LNCaP clone FGC (cell line): ENCODE data around the gene PTGES2.
"Not testable (repeated sequence)": the region's sequence is repeated elsewhere in the genome, so short reads cannot be mapped to it uniquely, and the experiment has no call there.

ENCODE experiments used
- DNase-seq: peaks from one replicate; pipeline ENCODE4 v3.0.0-alpha.2; 2011; ENCODE audit warnings: low read depth
- H3K4me3 ChIP-seq: 2 replicates; pipeline ENCODE4 v1.5.1; 2011; ENCODE audit warnings: mild to moderate bottlenecking, low read depth, low read length, control low read depth
- TF ChIP-seq, protein P1 (sequence below): IDR thresholded peaks from 2 replicates; pipeline ENCODE4 v1.5.1; 2012; ENCODE audit warnings: mild to moderate bottlenecking; ENCODE audit not compliant: control insufficient read depth, insufficient read depth; ENCODE audit errors: extremely low read depth

The PTGES2 gene

DNA sequence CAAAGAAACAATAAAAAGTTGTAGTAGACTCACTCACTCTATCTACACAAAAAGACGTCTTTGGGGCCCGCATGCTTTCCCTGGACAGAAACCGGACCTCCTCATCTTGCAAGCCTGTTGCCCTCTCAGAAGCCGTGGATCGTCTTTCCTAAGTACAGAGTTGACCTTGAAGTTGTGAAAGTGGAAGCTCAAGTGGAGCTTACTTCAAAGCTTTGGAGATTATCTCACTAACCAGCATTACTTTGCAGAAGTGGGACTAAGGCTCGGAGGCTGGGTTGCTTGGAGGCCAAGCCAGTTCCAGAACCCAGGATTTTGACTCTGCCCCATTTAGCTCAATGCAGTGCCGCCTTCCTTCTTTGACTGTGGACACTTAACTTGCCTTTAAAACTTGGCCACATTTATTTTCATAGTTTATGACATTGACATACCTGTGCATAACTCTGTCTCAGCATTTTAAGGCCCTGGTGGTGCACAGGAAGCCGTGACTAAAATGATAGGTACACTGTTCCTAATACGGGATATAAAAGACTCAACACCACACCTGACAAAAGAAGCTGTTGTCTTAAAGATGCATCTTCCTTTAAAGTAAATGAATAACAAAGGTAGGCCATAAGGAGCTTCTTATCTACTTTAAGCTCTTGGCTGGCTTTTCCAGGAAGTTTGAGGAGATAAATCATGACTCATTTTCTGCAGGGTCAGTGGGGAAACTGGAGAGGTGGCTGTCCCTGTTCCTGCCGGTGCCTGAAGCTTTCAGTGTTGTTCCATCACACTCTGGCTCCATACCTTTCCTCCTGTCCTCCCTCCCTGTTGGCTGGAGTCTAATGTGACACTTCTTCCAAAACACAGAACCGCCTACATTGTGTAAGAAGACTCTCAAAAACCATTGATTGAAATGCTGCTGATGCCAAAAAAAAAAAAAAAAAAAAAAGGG, 48.8 kb downstream of the PTGES2 start:
- DNase-seq, result peak; percentile 93
- TF ChIP-seq, protein P1, sequence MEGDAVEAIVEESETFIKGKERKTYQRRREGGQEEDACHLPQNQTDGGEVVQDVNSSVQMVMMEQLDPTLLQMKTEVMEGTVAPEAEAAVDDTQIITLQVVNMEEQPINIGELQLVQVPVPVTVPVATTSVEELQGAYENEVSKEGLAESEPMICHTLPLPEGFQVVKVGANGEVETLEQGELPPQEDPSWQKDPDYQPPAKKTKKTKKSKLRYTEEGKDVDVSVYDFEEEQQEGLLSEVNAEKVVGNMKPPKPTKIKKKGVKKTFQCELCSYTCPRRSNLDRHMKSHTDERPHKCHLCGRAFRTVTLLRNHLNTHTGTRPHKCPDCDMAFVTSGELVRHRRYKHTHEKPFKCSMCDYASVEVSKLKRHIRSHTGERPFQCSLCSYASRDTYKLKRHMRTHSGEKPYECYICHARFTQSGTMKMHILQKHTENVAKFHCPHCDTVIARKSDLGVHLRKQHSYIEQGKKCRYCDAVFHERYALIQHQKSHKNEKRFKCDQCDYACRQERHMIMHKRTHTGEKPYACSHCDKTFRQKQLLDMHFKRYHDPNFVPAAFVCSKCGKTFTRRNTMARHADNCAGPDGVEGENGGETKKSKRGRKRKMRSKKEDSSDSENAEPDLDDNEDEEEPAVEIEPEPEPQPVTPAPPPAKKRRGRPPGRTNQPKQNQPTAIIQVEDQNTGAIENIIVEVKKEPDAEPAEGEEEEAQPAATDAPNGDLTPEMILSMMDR, result no peak
- H3K4me3 ChIP-seq, result 0 out of 2 replicates have a peak overlapping the region, but pooled peaks have one; percentile 2

DNA sequence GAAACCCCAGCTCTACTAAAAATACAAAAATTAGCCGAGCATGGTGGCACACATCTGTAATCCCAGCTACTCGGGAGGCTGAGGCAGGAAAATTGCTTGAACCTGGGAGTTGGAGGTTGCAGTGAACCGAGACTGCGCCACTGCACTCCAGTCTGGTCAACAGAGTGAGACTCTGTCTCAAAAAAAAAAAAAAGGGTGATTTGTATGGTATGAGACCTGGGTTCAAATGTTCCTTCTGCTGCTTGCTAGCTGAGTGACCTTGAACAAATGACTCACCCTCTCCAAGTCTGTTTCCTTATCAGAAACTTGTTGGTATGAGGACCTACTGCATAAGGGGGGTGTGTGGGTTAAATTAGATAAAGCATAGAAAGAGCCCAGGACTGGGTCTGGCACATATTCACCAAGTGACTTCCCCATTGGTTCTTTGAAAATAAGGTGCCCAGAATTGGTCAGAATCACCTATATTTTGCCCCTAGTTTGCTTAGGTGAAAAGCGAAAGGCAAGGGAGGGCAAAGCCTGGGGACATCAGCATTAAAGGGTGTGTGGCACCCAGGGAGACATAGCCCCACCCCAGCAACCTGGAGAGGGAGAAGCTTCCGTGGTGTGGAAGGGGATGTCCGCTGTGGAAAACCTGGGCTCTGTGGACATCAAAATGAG, 49.6 kb downstream of the PTGES2 start:
- TF ChIP-seq, protein P1, result no peak
- 0 out of 2 replicates have a peak overlapping the region, but pooled peaks have one; percentile 2 for H3K4me3 ChIP-seq
- DNase-seq, result no peak

DNA sequence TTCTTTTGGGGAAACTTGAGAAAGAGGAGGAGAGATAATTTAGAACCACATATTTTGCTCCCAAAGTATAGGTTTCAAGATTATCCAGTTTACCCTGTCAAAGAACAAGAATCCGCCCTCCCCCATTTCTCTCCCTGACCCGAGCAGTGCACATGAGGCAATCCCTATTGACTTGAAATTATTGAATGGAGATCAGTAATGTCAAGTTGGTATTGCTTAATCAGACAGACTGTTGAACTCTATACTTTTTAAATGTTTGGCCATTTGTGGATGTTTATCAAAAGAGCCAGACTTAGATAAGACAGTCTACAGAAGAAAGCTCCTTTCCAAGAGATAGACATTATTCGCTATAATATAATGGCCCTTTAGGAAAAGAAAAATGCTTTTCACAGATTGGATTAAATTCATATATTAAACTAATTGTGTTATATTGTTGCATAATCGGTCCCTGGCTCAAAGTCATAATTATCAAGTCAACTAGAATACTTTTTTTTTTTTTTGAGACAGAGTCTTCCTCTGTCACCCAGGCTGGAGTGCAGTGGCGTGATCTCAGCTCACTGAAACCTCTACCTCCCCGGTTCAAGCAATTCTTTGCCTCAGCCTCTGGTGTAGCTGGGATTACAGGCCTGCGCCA, 54.2 kb downstream of the PTGES2 start:
- TF ChIP-seq, protein P1, result no peak
- DNase-seq, result no peak
- peak overlapping the region; percentile 33 for H3K4me3 ChIP-seq

DNA sequence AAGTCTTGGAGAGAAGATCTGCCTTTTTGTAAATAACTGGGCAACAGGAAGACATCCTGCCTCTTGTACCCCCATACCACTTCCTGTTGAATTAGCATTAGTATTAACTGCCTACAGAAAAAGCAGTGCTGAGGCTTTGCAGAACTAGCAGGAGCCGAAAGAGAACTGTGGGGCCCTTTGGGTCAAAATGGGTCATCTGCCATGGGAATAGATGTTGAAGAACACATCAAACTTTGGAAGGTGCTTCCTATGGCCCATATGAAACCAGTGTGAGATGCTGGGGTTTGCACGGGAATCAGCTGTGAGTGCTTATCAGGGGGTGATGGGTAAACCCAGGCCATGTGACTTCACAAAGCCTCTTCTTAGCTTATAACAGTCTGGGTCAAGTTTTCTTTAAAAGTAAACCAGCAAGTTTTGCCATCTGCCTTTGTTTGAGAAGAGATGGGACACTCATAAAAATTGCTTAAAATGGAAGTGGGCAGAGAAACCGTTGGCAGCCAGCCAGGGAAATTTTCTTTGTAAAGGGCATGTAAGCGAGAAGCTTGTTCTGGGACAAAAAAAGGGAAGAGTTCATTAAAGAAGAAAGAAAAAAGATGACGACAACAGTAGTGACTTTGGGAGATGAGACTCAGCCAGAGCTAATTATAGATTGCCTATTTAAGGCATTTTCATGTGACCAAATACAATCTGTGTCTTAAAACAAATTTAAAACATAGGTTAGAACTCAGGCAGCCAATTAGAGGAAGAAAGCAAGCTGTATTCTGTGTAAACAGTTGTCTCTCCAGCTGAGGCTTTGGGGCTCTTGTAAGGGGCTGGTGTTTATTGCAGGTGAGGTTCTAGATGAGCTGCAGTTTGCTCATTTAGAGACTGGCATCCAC, 55.1 kb downstream of the PTGES2 start:
- TF ChIP-seq, protein P1, result no peak
- H3K4me3 ChIP-seq, result peak overlapping the region; percentile 33
- peak; percentile 97 for DNase-seq

DNA sequence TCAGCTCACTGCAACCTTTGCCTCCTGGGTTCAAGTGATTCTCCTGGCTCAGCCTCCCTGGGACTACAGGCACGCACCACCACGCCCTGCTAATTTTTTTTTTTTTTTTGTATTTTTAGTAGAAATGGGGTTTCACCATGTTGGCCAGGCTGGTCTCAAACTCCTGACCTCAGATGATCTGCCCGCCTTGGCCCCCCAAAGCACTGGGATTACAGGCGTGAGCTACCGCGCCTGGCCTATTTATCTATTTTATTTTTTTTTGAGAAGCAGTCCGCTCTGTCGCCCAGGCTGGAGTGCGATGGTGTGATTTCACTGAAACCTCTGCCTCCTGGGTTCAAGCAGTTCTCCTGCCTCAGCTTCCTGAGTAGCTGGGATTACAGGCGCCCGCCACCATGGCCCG, 56.1 kb downstream of the PTGES2 start:
- DNase-seq, H3K4me3 ChIP-seq: not testable (repeated sequence)

DNA sequence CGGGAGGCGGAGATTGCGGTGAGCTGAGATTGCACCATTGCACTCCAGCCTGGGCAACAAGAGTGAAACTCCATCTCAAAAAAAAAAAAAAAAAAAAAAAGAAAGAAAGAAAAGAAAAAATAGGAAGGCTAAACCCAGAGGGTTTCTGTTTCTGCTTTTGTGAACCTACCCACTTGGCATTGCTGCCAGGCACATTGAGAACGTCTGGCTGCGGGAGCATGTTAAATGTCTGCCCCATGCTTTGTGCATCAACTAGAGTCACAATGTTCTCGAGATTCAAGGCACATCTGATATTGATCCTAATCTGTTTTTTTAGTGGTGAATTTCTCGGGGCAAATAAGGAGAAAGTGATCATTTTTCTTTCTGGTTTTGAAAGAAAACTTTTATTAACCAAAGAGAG, 56.7 kb downstream of the PTGES2 start:
- no peak overlapping the region for H3K4me3 ChIP-seq
- no peak for DNase-seq
- TF ChIP-seq, protein P1, result no peak
